DMS79 treated with DMSO at 0.1 percent for 48 hours (cell line): Measurements from ENCODE around the gene PSKH1.
"Not testable (repeated sequence)": the region's sequence is repeated elsewhere in the genome, so short reads cannot be mapped to it uniquely, and the experiment has no call there.

Source experiments
- DNase-seq: peaks from one replicate; lab custom pipeline; 2025; lab: John Stamatoyannopoulos, UW

PSKH1 gene

GRCh38 chr16:67963292-67963661, 70.2 kb downstream of the PSKH1 start:
- no peak for DNase-seq

GRCh38 chr16:67963662-67964321, 70.7 kb downstream of the PSKH1 start:
- DNase-seq, result no peak

- DNase-seq, result no peak
Observed at GRCh38 chr16:67964477-67965131, 71.5 kb downstream of the PSKH1 start.

- DNase-seq, result peak; percentile 9
Observed at GRCh38 chr16:67965668-67966548, 72.9 kb downstream of the PSKH1 start.

- no peak for DNase-seq
Observed at GRCh38 chr16:67966549-67967182, 73.6 kb downstream of the PSKH1 start.

GRCh38 chr16:67967183-67967957, 74.3 kb downstream of the PSKH1 start:
- peak; percentile 15 for DNase-seq

- DNase-seq, result no peak
Observed at GRCh38 chr16:67967958-67968399, 74.9 kb downstream of the PSKH1 start.

GRCh38 chr16:67968400-67969253, 75.6 kb downstream of the PSKH1 start, which contains the start of gene SLC12A4:
Gene SLC12A4, minus strand, starts transcription at chr16:67968637. Its CDS starts 84 bp downstream, at chr16:67968553.
- no peak for DNase-seq

- no peak for DNase-seq
Observed at GRCh38 chr16:67969254-67970039, 76.4 kb downstream of the PSKH1 start.

GRCh38 chr16:67971111-67971510, 78.1 kb downstream of the PSKH1 start:
- DNase-seq, result no peak

GRCh38 chr16:67972285-67972684, 79.2 kb downstream of the PSKH1 start:
- DNase-seq, result not testable (repeated sequence)

GRCh38 chr16:67975321-67976105, 82.5 kb downstream of the PSKH1 start:
- no peak for DNase-seq

- DNase-seq, result no peak
Observed at GRCh38 chr16:67976205-67976604, 83.2 kb downstream of the PSKH1 start.

GRCh38 chr16:67977005-67977404, 84.0 kb downstream of the PSKH1 start:
- DNase-seq, result no peak

GRCh38 chr16:67977469-67978227, 84.6 kb downstream of the PSKH1 start:
- DNase-seq, result no peak
